Right lobe of liver (tissue), 4 donors: ENCODE data around the gene EPHA6.

ENCODE experiments used
- POLR2A ChIP-seq: fragments of 450-650 bp; IDR thresholded peaks from one replicate; pipeline ENCODE4 v1.6.1; 2017; ENCODE audit warnings: antibody characterized with exemption, mild to moderate bottlenecking
- TF ChIP-seq, protein P1 (sequence below), 4 donors: fragments of 200-600 bp in 3 of 4; fragments of 450-650 bp in 1 of 4; IDR thresholded peaks; one replicate each; pipeline versions ENCODE4 v1.5.1 to v1.8.0; 2016 to 2022; ENCODE audit warnings: antibody characterized with exemption in 4 of 4, mild to moderate bottlenecking in 2 of 4
- donor health status: DM: no; HTN: no; CAD: no.
- donor health status: DM: no; HTN: no; CAD: no.
- donor health status: DM: no; HTN: yes; CAD: no.

DNA sequence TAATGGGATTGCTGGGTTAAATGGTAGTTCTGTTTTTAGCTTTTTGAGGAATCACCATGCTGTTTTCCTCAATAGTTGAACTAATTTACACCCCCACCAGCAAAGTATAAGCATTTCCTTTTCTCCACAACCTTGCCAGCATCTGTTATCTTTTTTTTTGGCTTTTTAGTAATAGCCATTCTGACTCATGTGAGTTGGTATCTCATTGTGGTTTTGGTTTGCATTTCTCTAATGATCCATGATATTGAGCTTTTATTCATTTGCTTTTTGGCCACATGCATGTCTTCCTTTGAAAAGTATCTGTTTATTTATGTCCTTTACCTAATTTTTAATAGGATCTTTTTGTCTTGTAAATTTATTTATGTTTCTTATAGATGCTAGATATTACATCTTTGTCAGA, 288.2 kb downstream of the EPHA6 start:
- TF ChIP-seq, protein P1, sequence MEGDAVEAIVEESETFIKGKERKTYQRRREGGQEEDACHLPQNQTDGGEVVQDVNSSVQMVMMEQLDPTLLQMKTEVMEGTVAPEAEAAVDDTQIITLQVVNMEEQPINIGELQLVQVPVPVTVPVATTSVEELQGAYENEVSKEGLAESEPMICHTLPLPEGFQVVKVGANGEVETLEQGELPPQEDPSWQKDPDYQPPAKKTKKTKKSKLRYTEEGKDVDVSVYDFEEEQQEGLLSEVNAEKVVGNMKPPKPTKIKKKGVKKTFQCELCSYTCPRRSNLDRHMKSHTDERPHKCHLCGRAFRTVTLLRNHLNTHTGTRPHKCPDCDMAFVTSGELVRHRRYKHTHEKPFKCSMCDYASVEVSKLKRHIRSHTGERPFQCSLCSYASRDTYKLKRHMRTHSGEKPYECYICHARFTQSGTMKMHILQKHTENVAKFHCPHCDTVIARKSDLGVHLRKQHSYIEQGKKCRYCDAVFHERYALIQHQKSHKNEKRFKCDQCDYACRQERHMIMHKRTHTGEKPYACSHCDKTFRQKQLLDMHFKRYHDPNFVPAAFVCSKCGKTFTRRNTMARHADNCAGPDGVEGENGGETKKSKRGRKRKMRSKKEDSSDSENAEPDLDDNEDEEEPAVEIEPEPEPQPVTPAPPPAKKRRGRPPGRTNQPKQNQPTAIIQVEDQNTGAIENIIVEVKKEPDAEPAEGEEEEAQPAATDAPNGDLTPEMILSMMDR (IDR thresholded peaks at IDR 0.05): no peak
- no peak for TF ChIP-seq POLR2A
